ENCODE data around the gene ZBTB8B. TPM values are rescaled to one million over a fixed set of nuclear protein-coding genes. Genes with fewer than 3 reads are reported as not detected.
"Not testable (repeated sequence)": the region's sequence is repeated elsewhere in the genome, so short reads cannot be mapped to it uniquely, and the experiment has no call there.

The ZBTB8B gene
- total and polyA plus RNA-seq, 2 donors (not counting 3 experiments of a cell fraction or from before 2014, with no cell fraction given): 0.01 to 0.02 TPM

- POLR2A ChIA-PET; H3K27ac ChIP-seq (ENCODE audit: insufficient read depth, low read depth, low read length); H3K9me1 ChIP-seq (replicated peaks; ENCODE audit: control insufficient read depth, extremely low read depth, insufficient read depth, low read length); H3K79me2 ChIP-seq (ENCODE audit: control insufficient read depth, insufficient read depth, low read length); H3K4me1 ChIP-seq (ENCODE audit: control insufficient read depth, extremely low read depth, insufficient read depth, low read length); BruUV-seq (replicated peaks); H4K20me1 ChIP-seq (replicated peaks; ENCODE audit: control insufficient read depth, extremely low read depth, insufficient read depth, low read length); H3K36me3 ChIP-seq (ENCODE audit: control insufficient read depth in 2 of 2, extremely low read depth in 1 of 2, insufficient read depth in 2 of 2, low read length in 2 of 2); H3K27me3 ChIP-seq (ENCODE audit: control insufficient read depth in 2 of 2, insufficient read depth in 2 of 2, low read length in 2 of 2); dilution Hi-C loops (cut with MboI; ENCODE audit: extremely low pct_ligation_motif_present, low sequenced_read_pairs); H3K9me3 ChIP-seq (replicated peaks; ENCODE audit: control insufficient read depth, insufficient read depth, low read length): not testable (repeated sequence)
- Histone ChIP-seq H3K9ac (replicated peaks; ENCODE audit: extremely low read depth, insufficient read depth, low read length) (peak overlapping the region; percentile 9), H3K4me3 (replicated peaks in 1 of 3; ENCODE audit: insufficient read depth in 1 of 3, low read depth in 1 of 3, low read length in 3 of 3) (peak overlapping the region in 1 of 3 experiments; percentile 23), H2AFZ (ENCODE audit: low read depth, low read length) (peak overlapping the region; percentile 79), H3K4me2 (ENCODE audit: insufficient read depth, low read length) (peak overlapping the region; percentile 55)
- peak; percentile 69 for DNase-seq (ENCODE audit: low read depth, low spot score)
- CTCF ChIA-PET: interaction anchor here (0.6 to 3.3 kb wide), 19 partner anchors 10 to 375 kb away, joined by 3 to 28 read pairs (median 4); partner anchors contain the start of gene ZBTB8B
- TF ChIP-seq, protein P1, sequence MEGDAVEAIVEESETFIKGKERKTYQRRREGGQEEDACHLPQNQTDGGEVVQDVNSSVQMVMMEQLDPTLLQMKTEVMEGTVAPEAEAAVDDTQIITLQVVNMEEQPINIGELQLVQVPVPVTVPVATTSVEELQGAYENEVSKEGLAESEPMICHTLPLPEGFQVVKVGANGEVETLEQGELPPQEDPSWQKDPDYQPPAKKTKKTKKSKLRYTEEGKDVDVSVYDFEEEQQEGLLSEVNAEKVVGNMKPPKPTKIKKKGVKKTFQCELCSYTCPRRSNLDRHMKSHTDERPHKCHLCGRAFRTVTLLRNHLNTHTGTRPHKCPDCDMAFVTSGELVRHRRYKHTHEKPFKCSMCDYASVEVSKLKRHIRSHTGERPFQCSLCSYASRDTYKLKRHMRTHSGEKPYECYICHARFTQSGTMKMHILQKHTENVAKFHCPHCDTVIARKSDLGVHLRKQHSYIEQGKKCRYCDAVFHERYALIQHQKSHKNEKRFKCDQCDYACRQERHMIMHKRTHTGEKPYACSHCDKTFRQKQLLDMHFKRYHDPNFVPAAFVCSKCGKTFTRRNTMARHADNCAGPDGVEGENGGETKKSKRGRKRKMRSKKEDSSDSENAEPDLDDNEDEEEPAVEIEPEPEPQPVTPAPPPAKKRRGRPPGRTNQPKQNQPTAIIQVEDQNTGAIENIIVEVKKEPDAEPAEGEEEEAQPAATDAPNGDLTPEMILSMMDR (IDR thresholded peaks at IDR 0.05; ENCODE audit: extremely low read depth in 1 of 2, insufficient read depth in 1 of 2, low read depth in 1 of 2, low read length in 2 of 2): peak; percentile 61 to 77
- intact Hi-C loops (cut with micrococcal nuclease): loop anchor here (1.0 to 2.0 kb wide), 4 partner anchors 53 to 424 kb away; partner anchors contain the start of gene RBBP4
- peak; percentile 96 for FAIRE-seq
Measured at GRCh38 chr1:32448186-32448772, 16.6 kb upstream of the ZBTB8B start.

DNA sequence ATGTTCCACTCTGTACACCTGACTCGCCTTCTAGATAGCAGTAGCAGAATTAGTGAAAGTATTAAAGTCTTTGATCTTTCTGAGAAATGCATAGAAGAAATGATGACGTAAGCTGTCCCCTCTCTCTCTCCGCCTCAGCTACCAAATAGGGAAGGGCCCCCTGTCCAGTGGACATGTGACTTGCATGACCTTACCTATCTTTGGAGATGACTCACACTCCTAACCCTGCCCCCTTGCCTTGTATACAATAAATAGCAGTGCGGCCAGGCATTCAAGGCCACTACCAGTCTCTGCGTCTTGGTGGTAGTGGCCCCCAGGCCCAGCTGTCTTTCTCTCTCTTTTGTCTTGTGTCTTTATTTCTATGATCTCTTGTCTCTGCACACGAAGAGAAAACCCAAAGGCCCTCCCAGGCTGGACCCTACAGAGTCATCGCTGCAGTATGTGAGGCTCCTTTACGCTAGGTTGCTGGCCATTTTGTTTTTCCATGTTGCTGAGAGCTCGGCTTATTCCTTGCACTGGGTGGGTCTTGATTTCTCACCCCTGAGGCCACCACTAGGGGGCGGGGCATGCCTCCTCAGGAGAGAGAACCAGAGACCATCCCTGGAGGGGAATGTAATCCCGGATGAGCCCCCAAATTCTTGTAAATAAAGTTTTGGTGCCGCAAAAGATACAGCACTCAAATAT, 16.0 kb upstream of the ZBTB8B start:
- DNase-seq (ENCODE audit: low read depth, low spot score) (peak; percentile 18), FAIRE-seq (no peak)
- H3K36me3 ChIP-seq (ENCODE audit: control insufficient read depth in 2 of 2, extremely low read depth in 1 of 2, insufficient read depth in 2 of 2, low read length in 2 of 2): no peaks in the 10 kb centered on the region
- no peak overlapping the region for H2AFZ ChIP-seq (ENCODE audit: low read depth, low read length)
- peaks cover 4% of the 10 kb centered on the region for H3K4me1 ChIP-seq (ENCODE audit: control insufficient read depth, extremely low read depth, insufficient read depth, low read length)
- CTCF ChIA-PET: interaction anchor here (0.7 to 3.3 kb wide), 15 partner anchors 14 to 207 kb away, joined by 3 to 28 read pairs (median 4); partner anchors contain the start of gene ZBTB8B
- H3K79me2 ChIP-seq (ENCODE audit: control insufficient read depth, insufficient read depth, low read length): no peaks in the 10 kb centered on the region
- no peaks in the 10 kb centered on the region for H3K9me1 ChIP-seq (replicated peaks; ENCODE audit: control insufficient read depth, extremely low read depth, insufficient read depth, low read length)
- no peak overlapping the region for H3K4me3 ChIP-seq (replicated peaks in 1 of 3; ENCODE audit: insufficient read depth in 1 of 3, low read depth in 1 of 3, low read length in 3 of 3)
- POLR2A ChIA-PET: no interaction called here
- H3K9ac ChIP-seq (replicated peaks; ENCODE audit: extremely low read depth, insufficient read depth, low read length): no peak overlapping the region
- no peaks in the 10 kb centered on the region for H3K9me3 ChIP-seq (replicated peaks; ENCODE audit: control insufficient read depth, insufficient read depth, low read length)
- H3K27ac ChIP-seq (ENCODE audit: insufficient read depth, low read depth, low read length): no peak overlapping the region
- BruUV-seq (replicated peaks): no TSS peak
- intact Hi-C loops (cut with micrococcal nuclease): loop anchor here (1.0 to 2.0 kb wide), 5 partner anchors 52 to 423 kb away; partner anchors contain the start of gene RBBP4
- TF ChIP-seq, protein P1 (IDR thresholded peaks at IDR 0.05; ENCODE audit: extremely low read depth in 1 of 2, insufficient read depth in 1 of 2, low read depth in 1 of 2, low read length in 2 of 2): peak; percentile 27 to 40
- TF ChIP-seq POLR2AphosphoS5 (IDR thresholded peaks at IDR 0.05; ENCODE audit: insufficient read depth, low read depth, low read length): no peak
- no peak overlapping the region for H3K4me2 ChIP-seq (ENCODE audit: insufficient read depth, low read length)
- dilution Hi-C loops (cut with MboI; ENCODE audit: extremely low pct_ligation_motif_present, low sequenced_read_pairs): no loop called here
- no peaks in the 10 kb centered on the region for H4K20me1 ChIP-seq (replicated peaks; ENCODE audit: control insufficient read depth, extremely low read depth, insufficient read depth, low read length)
- H3K27me3 ChIP-seq (ENCODE audit: control insufficient read depth in 2 of 2, insufficient read depth in 2 of 2, low read length in 2 of 2): peaks cover 0 to under 1% of the 10 kb centered on the region in 2 experiments

DNA sequence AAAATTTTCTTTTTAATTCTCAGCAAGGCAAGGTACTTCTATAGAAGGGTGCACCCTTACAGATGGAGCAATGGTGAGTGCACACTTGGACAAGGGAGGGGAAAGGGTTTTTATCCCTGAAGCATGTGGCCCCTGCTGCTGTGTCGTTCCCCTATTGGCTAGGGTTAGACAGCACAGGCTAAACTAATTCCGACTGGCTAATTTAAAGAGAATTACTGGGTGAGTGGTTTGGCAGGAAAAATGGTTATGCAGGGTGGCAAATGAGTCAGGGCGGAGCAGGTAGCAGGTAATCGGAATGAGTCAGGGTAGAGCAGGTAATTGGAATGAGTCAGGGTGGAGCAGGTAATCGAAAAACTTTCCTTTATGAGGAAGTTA, 15.4 kb upstream of the ZBTB8B start:
- intact Hi-C loops (cut with micrococcal nuclease): loop anchor here (1.0 to 2.0 kb wide), 3 partner anchors 51 to 163 kb away; no protein-coding TSS in a partner anchor
- H2AFZ ChIP-seq (ENCODE audit: low read depth, low read length); H3K4me2 ChIP-seq (ENCODE audit: insufficient read depth, low read length); H3K9ac ChIP-seq (replicated peaks; ENCODE audit: extremely low read depth, insufficient read depth, low read length); H3K4me3 ChIP-seq (replicated peaks in 1 of 3; ENCODE audit: insufficient read depth in 1 of 3, low read depth in 1 of 3, low read length in 3 of 3); H3K4me1 ChIP-seq (ENCODE audit: control insufficient read depth, extremely low read depth, insufficient read depth, low read length); H3K27me3 ChIP-seq (ENCODE audit: control insufficient read depth in 2 of 2, insufficient read depth in 2 of 2, low read length in 2 of 2); POLR2A ChIA-PET; H3K9me3 ChIP-seq (replicated peaks; ENCODE audit: control insufficient read depth, insufficient read depth, low read length); BruUV-seq (replicated peaks); H3K9me1 ChIP-seq (replicated peaks; ENCODE audit: control insufficient read depth, extremely low read depth, insufficient read depth, low read length); H3K36me3 ChIP-seq (ENCODE audit: control insufficient read depth in 2 of 2, extremely low read depth in 1 of 2, insufficient read depth in 2 of 2, low read length in 2 of 2); H3K27ac ChIP-seq (ENCODE audit: insufficient read depth, low read depth, low read length); dilution Hi-C loops (cut with MboI; ENCODE audit: extremely low pct_ligation_motif_present, low sequenced_read_pairs); H4K20me1 ChIP-seq (replicated peaks; ENCODE audit: control insufficient read depth, extremely low read depth, insufficient read depth, low read length); FAIRE-seq; DNase-seq (ENCODE audit: low read depth, low spot score); H3K79me2 ChIP-seq (ENCODE audit: control insufficient read depth, insufficient read depth, low read length): not testable (repeated sequence)
- CTCF ChIA-PET: interaction anchor here (0.7 to 3.3 kb wide), 7 partner anchors 21 to 171 kb away, joined by 3 to 28 read pairs (median 4); no protein-coding TSS in a partner anchor
